Hematopoietic multipotent progenitor cell treated with erythropoietin and hydrocortisone succinate and interleukin-3 and kit ligand, for 15 days (in vitro differentiated cells): ENCODE results near the gene SOX6.

Source experiments
- DNase-seq: peaks from one replicate; pipeline ENCODE4 v3.0.0-alpha.2; 2015; ENCODE audit warnings: low spot score

SOX6 gene

DNA sequence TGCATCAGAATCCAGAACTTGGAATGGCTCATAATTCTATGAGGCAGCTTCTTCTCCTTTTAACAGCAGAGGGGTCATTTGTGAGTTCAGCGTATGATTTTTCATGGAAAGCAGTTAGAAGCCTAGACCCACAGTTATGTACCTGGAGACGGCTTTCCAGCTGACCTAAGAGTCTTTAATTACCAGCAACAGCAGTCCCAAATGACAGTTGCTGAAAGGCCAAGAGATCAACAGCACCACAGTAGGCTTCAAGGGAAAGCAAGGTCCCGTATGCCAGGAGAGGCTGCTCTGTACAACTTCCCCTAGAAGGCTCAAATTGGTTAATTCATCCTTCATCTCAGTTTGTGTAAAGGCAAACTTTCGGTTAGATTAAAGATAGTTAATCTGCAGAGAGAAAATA is 363.0 kb downstream of the SOX6 start:
- DNase-seq = no peak

DNA sequence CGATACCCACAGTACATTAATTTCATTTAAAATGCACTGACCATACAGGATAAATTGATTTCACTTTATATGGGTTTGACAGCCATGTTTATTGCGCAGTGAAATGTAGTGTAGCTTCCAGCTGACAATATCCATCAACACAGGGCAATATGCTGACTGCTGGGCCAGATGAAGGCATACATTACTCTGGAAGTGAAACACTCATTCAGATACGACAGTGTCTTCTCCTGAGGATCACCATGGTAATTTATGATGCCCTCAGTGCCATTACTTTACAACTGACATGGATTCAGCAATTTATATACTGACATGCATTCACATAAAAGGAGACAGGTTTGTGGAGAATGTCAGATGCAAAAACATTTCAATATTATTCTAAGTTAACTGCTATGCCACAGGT is 365.1 kb downstream of the SOX6 start:
- DNase-seq = no peak

DNA sequence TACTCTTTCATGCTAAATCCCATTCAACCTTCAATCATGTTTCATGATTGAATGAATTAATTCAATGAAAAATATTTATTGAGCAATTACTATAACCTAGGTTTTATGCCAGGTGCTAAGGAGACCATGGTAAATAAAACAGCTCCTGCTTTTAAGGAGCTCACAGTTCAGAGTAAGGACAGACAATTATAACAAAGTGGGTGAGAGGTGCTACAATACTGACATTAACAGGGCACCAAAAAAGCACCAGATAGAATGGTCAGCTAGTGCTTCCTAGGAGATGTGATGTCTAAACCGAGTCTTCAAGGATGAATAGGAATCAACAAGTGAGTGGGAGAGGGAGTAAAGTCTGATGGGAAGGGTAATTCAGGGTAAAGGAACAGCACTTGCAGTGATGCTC is 366.7 kb downstream of the SOX6 start:
- no peak for DNase-seq

DNA sequence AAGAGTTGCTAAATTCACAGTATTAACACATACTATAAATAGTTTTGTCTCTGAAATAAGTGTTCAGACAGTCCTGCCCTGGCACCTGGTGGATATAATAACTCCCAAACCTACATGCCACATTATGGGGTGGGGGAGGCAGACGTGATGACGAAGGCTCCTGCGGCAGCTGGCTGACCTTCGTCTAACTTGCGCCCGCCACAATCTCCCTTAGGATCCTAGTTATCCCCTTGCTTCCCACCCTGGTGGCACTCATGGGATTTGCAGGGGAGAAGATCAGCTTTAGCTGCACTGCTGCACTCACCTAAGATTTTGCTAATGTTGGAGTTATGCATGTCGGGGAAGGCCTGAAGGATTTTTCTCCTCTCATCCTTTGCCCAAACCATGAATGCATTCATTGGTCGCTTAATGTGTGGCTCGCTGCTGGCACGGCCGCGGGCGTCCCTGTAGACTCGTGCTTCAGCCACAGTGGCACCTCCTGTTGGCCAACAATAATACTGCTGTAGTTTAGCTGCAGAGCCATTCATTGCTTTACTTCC is 367.6 kb downstream of the SOX6 start:
- DNase-seq = no peak

DNA sequence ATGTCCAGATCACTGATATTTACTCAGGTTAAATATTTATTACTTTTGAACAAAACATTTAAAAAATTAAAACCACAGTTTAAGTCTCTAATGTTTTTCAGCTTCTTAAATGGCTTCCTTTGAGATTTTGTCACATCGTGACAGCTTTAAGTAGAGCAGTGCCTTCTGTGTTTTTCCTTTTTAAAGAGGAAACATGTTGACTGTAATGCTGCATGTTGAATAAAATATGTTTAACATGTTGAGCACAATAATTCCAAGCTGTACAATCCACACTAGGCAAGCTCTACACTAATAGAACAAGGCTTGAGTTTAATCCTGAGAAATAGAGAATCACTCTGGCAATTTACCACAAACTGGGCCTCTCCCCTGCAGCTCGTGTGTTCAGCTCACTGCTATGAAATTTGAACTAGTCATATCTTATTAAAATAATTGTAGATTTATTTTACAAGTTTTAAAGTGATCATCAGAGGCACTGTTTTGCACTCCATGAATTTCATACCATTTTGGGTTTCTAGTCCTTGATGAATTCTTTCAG is 368.3 kb downstream of the SOX6 start:
- no peak for DNase-seq

DNA sequence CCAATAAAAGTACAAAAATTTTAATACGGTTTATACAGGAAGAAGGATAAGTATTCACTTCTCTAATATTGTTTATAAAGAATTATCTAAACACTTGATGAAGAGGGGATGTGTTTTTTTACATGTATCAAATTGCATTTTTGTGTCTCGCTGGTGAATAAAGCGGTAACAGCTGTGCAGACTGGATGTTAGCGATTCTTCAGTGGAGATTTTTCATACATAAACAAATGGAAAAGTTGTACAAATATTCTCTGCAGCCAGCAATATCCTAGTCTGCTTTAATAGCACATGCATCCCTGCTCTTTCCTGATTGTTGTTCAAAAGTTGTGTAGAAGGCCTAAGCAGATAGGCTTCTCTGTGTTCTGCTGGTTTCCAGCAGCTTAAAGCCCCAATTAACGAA is 369.3 kb downstream of the SOX6 start:
- DNase-seq = no peak

DNA sequence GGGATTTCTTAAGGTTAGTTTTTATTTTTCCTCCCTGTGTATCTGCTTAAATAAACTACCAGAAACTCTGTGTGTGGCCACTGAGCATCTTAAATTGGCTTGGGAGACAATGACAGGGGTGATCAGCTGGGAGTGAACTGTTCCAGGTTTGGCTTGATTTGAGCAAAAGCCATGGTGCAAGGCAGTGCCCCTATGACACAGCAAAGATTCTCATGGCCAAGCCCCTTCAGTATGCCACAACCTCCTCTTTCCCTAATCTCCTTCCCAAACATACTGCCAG is 370.5 kb downstream of the SOX6 start:
- DNase-seq = no peak

DNA sequence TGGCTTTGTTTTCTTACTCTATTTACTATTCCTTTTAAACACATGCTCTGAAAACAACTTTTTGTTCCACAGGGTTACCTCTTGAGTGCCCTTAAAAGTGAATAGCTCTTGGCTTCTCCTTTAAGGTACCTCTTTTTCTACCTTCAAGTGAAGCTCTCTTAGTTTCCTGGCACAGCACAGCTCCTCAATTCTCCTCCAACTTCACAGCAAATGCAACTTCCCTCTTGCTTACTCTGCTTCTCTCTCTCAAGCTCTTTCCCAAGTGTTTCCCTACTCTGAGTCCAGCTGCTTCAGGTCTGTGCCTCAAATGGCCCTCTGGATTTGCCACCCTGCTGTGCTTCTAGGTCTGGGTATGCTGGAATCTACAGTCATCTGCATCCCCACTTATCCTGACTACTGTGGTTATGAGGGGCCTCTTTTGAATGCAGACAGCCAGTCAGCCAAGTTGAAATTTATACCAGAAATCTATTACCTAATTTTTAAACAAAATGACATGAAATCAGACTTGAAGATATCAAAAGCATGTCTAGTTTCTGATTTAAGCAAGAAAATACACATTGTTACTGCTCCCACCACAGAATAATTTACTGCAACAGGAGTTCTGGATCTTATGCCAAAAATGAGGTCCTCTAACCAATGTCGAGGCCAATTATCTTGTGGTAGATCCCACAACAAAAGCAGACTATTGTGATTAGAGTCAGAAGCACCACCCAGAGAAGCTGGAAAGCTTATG is 371.1 kb downstream of the SOX6 start:
- DNase-seq = no peak

DNA sequence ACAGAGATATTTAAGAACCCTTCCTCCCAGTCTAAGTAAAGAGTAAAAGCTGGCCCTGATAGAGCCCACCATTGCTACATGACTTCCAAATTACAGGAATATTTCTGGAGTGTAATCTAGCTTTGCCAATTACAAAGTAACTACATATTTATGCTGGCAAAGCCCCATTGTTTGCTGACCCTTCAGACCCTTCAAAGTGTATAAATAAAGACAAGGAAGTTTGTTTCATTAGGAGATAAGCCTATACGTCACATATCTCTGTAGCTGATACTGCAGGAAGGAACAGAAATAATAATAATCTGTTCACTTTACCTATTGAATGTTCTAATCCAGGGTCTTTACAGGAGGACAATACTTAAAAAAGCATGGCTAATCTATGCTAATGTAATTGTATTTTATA is 375.1 kb downstream of the SOX6 start:
- no peak for DNase-seq

DNA sequence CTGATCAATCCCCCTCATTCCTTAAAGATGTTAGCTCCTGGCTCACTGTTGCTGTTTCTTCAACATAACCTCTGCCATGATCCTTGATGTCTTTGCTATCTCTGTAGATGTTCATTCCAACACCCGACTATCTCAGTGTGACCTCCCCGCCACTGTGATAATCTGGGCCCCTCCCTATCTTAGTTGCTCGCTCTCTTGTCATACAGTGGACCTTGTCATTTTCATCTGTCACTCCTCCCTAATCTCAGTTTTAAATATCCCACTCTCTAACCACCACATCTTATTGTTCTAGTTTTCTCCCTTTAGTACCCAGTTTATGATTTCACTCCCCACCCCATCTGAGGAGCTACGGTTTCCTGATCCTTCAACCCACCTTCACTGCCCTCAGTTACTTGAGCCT is 379.2 kb downstream of the SOX6 start:
- DNase-seq = no peak

DNA sequence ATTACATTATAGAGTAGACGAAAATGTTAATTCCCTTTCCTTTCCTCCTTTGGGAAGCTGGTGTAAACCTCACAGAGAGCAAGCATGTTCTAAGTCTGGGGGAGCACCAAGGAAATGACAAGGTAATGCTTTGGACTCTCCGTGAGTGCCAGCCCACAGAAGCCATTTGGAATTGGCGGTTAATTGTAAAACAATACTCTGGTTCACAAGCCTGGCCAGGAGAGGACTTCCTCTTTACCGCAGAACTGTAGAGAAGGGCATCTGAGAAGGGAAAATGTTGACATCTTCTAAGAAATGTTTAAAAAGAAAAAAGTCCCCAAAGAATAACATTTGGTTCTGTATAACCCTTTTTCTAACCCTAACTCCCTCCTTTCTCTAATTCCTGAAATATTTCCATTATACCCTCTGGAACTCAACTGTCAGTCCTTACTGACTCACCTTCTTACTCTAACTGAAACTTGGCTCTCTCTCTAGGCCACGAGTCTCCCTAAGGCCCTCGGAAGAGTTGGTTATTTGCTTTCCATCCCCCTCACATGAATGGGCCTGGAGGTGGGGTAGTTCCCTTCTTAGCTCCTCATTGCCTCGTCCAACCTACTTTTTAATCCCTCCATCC is 379.8 kb downstream of the SOX6 start:
- no peak for DNase-seq

DNA sequence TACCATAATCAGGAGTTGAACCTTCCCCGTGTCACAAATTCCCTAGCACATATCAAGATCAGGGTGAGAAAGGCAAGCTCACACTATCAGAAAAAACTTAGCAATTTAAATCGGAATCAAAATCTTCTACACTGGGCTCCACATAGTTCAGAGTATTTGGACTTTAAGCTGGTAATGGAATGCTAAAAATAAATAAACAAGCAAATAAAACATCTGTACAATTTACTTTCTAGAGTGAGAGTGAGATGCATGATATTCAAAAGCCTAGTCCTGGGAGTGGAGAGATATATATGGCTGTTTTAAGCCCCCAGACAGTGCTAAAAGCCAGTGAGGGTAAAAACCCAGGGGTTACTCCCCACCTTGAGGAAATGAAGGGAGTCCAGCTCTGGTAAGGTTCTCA is 380.6 kb downstream of the SOX6 start:
- DNase-seq = no peak

DNA sequence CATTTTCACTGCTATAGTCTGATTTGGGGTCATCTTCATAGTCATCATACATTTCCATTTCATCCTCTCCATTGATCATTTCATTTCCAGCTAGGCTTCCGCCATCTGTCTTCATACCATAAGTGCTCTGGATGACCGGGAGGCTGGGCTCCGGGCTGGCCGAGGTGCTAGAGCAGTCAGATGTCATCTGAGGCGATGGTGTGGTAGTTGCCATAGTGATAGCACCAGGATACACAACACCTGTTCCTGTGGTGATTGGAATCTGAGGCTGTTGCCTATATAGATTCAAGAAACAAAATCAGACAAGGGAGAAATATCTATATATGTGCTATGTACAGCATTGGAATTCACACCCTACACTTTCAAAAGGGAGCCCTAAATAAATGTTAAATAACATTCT is 383.5 kb downstream of the SOX6 start:
- DNase-seq = no peak

DNA sequence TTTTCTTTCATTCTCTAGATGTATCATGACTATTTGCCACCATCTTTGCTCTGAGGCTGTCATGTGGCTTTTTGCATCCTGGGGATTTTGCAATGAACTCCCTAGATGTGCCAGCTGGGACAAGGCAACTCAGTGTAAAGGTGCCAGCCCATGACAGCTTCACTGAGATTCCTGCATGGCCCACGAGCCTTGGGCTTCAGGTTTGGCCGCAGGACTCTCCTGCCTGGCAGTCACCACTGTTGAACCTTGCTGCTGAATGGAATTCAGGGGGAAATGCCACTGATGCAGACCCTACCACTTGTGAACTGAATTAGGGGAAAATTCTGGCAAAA is 385.2 kb downstream of the SOX6 start:
- DNase-seq = no peak

DNA sequence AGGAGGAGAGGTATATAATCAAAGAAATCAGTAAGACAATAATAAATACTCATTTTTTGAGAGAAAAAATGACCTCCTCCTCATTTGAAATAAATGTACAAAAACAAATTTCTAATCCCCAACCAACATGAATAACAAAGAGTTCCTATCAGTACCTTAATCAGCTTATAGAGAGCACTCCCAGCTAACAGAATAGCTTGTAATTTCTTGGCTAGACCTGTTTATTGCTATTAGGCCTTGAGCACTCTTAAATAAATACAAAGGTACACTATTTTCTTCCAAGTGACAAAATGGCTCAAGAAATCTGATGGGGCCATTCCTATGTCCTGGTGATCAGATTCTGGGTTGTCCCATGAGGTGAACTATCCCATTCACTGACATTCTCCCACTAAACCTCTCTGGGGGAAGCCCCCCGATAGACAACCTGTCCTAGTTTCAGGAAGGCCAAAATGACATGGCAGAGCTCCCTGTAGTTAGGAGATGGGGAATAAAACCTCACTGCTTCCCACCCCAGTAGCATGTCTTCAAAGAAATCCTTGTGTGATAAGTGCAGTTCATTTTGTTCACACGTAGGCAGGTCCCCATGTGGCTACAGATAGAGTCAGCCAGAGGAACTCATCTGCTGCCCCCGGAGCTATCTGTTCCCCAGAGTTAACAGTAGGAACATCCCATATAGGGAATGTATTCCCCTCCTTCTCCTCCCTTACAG is 385.7 kb downstream of the SOX6 start:
- DNase-seq = no peak

DNA sequence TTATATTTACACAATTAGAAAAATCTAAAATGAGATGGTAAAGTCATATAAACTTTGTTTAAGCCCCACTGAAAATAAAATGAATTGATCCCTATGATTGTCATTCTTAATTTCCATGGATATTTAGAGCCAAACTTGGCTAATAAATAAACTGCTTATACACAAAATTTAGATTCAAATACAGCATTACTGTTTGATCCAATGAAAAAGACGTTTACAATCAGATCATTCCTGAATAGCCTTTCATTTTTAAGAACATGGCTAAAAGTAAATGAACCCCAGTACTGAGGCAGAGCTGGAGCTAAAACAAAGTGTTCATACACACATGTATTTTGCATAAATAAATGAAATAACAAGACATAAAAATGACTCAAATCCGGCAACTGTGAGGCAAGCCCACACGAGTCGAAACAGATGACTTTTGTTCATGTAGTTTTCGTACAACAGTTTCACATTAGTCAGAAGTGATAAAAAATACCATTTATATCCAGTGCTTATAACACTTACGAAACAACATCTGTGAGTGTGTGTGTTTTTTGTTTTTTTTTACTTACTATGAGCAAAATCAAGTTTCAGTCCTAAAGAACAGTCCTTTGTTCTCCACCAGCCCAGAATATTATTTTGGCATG is 386.5 kb downstream of the SOX6 start:
- peak; percentile 18 for DNase-seq

DNA sequence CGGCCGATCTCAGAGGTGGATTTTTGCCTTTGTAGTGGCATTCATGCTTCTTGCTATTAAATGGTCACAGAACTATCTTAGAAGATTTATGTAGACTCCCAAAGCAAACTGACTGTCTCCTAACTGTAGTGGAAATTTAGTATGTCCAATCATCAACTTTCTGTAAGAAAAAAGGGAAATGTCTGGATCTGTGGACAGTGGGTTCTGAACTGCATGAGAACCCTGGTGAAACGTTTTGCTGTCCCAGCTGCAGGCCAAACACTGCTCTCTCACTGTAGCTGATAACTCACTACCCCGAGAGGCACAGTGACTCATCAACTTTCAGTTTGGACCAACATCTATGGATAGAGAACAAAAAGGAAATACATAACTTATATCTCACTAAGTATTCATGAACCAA is 387.1 kb downstream of the SOX6 start:
- peak; percentile 89 for DNase-seq

DNA sequence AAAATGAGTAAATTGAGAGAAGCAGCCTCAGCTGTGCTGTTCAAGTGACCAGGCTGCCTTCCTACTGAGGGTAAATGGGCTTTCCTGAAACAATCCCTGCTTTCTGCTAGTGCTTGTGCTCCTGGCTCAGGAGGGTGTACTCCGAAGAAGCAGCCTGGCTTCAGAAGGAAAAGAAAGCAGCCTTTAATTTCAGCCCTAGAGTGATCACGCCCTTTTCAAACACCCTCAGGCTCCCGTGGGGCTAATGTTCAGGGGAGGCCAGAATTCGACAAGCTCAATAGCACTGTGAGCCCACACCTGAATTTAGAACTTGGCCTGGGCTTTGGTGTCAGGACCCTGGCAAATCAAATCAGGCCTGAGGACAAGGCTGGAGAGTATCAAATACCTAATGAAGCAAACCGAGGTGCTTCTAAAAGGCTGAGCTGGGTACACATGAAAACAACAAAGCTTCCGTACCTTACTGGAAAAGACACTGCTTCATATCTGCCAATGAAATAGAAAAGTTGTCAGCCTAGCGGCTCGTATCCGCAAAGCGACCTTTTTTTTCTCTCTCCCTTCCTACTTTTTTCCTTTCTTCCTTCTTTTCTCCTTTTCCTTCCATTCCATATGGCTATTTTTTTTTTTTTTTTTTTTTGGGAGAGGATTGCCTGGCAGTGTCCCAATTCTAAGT is 387.8 kb downstream of the SOX6 start:
- no peak for DNase-seq

DNA sequence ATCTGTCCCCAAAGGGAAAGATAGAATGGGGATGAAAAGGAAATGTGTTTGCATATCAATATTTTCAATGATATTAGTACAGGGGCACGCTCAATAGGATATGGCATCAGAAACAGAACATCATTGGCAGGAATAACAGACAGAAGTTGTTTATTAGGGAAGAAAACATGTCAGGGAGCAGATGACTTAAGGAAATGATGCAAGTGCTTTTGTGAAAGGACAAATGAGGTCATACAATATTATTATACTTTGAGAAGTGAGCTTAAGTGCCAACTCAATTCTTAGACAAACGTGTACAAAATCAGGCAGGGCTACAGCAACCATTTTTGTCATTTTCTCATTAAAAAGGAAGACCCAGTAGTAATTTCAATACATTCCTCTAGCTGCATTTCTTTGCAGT is 388.4 kb downstream of the SOX6 start:
- DNase-seq = peak; percentile 7

DNA sequence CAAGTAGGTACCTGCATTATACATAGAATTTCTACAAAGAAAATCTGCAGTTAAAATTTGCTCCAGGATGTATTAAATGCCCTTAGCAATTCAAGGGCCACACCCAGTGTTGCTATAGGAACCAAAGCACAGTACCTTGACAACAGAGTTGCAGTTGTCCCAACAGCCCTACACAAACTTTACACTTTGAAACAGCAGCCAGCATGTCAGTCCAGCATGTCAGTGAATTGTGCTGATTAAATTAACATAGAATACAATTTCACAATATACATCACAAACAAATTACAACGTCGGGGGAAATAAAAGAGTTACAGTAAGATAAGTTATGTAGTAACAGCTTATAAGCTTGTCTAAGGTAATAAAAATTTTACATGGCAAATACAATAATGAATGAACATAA is 389.2 kb downstream of the SOX6 start:
- peak; percentile 52 for DNase-seq

DNA sequence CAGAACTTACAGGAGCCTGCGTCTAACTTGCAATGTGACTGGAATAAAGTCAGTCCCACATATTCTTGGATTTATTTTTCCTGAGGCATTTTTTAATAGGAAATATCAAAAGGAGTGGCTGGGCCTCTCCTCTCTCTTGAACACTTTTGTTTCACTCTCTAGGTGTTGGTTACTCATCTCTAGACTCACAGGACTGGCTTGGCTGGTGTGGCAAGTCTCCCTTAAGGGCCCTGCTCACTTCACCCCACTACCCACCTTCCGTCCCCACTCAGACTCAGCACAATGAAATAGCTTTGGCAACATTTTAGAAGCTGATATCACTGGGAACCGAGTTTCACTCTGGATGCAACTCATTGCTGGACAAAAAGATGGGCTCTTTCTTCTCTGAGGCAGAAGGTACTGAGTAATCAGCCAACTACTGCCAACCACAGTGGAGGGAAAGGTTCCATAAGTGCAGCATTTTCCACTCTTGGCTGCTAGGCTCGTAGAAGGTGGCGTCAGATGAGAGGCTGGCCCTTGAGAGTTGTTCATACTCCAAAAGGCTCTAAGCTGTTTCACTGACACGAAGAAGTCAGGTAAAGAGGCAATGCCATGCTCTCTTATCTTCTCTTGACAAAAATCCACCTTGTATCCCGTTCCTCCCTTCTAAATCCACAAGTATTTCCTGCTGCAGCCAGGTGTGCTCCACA is 390.6 kb downstream of the SOX6 start:
- no peak for DNase-seq

DNA sequence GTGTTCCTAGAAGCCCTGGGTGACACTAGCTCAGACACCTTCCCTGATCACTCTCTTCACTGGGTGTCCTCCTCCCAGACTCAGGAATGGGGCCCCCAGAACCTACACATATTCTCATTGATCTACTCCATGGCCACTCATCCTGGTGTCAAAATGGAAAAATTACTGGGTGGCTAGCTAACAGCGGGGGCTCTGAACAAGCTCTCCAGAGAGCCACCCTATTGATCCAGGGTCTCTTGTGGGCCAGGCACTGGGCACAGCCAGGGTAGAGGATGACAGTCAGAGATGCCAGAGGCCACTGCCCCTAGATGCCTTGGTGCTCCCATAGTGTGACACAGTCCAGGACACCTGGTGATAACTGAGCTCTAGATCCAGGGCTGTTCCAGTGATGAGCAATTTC is 393.1 kb downstream of the SOX6 start:
- DNase-seq = no peak
